Stimulated activated CD4-positive, alpha-beta T cell treated with anti-CD3 and anti-CD28 coated beads, Interleukin-2, amount 100 ng/mL, for 24 hours (primary cell): ENCODE results near the gene DBNDD1.
"Not testable (repeated sequence)": the region's sequence is repeated elsewhere in the genome, so short reads cannot be mapped to it uniquely, and the experiment has no call there.

Experiments
- DNase-seq, 2 donors: peaks; one replicate each; pipeline ENCODE4 v3.0.0-alpha.2; 2020

The DBNDD1 gene

GRCh38 chr16:90010676-90011507, 8.4 kb downstream of the DBNDD1 start:
- no peak for DNase-seq

DNA sequence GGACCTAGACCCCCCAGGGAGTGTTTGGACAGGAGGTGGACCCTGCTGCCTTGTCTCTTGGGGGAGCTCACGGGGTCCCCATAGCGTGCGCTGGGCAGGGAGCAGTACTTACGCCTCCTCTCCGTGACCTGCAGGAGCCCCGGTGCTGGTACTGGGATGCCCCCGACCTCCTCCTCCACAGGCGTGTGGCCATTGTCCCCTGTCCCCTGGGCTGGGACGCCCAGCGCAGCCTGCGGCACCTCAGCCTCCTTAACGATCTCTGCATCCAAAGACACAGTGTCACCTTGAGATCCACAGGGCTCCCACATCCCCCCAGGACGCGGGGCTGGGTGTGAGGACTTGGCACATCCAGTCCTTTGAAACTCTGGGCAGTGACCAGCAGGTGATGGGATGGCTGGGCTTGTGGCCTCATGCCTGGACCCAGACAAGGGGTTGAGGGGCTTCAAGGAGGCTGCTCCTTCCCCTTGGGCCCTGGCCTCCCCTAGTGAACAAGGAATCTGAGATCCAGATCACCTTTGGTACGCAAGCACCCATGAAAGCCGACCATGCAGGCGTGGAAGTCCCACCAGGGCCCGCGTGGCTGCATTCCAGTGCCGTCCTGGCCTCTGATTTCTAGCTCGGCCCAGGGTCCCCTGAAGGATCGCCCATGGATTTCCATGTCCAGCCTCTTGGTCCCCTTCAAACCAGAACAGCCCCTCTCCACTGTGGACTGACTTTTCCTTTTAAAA, 9.9 kb downstream of the DBNDD1 start:
- no peak for DNase-seq

- DNase-seq, result peak; percentile 64 to 65
Measured at GRCh38 chr16:90008708-90009145, 10.5 kb downstream of the DBNDD1 start.

DNA sequence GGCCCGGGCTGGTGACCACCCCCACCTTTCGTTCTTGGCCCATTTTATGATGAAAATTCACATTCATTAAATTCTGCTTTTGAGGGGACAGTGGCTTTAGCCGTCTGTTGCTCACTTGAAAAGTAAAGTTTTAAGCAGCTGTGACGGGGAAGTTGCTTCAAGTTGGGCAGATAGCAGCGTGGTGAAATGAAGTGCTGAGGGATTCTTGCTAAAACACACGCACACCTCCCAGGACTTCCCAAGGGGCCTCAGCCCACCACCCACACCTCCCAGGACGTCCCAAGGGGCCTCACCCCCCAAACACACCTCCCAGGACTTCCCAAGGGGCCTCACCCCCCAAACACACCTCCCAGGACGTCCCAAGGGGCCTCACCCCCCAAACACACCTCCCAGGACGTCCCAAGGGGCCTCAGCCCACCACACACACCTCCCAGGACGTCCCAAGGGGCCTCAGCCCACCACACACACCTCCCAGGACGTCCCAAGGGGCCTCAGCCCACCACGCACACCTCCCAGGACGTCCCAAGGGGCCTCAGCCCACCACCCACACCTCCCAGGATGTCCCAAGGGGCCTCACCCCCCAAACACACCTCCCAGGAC, 11.5 kb downstream of the DBNDD1 start:
- not testable (repeated sequence) for DNase-seq

DNA sequence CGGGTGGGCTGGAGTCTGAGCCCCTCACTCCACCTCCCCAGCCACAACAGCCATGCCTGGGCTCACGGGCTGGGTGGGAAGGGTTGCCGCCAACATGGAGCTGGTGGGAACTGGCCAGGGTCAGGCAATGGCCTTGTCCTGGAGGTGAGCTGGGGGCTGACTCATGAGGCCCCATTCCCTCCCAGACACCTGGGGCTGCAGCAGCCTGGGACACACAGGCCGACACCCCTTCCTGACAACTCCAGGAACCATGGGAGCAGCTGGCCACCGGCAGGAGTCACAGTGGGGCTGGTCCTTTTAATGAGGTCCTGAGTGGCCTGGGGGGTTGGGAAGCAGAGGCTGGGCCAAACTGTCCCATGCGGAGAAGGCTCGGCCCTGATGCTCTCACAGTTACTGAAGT, 12.2 kb downstream of the DBNDD1 start:
- no peak for DNase-seq

- no peak for DNase-seq
Measured at GRCh38 chr16:90005956-90006663, 13.1 kb downstream of the DBNDD1 start.

GRCh38 chr16:90004577-90004976, 14.7 kb downstream of the DBNDD1 start:
- no peak for DNase-seq

DNA sequence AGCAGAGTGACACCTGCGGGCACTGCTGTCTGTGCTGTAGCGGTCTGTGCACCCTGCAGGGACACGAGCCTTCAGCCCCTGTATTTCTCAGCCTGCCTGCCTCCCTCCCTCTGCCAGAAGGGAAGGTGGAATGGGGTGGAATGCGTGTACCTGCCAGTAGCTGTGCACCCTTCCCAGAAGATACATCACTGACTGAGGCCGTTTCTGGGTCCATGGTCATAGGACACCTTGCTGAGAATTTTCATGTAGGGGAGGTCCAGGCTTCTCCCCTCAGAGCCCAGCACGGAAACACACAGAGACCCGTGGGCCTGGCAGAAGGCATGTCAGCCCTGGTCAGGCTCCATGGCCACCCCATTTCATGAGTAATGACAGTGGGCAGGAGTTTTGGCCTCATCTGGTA, 16.5 kb downstream of the DBNDD1 start:
- no peak for DNase-seq

GRCh38 chr16:90001761-90002503, 17.3 kb downstream of the DBNDD1 start:
- no peak for DNase-seq

DNA sequence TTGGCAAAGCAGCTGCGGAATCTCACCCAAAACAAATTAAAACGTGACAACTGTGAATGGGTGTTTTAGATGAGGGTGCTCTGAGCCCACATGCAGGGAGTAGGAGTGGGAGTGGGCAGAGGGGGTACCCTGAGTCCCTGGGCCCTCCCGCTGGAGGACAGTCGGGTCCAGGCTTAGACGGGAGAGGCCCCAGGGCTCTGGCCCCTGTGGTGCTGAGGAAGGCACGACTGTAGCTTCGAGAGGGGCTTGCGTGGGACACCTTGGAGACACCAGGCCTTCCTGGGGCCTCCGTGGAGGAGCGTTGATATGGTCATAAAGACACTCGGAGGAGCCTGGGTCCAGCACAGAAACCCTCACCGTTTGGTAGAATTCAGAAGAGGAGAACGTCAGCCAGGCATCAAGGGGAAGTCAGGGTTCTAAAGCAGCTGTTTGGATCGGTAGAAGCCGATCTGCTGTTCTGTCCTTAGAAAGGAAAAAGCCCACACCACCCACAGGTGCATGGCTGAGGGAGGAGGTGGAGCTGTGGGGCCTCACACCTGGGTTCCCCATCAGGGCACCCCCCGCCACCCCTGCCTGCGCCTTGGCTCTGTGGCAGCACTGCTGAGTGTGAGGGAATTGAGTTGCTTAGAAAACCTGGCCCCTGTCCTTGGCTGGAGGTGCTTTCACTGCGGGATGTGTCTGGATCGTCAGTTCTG, 18.4 kb downstream of the DBNDD1 start:
- no peak for DNase-seq

DNA sequence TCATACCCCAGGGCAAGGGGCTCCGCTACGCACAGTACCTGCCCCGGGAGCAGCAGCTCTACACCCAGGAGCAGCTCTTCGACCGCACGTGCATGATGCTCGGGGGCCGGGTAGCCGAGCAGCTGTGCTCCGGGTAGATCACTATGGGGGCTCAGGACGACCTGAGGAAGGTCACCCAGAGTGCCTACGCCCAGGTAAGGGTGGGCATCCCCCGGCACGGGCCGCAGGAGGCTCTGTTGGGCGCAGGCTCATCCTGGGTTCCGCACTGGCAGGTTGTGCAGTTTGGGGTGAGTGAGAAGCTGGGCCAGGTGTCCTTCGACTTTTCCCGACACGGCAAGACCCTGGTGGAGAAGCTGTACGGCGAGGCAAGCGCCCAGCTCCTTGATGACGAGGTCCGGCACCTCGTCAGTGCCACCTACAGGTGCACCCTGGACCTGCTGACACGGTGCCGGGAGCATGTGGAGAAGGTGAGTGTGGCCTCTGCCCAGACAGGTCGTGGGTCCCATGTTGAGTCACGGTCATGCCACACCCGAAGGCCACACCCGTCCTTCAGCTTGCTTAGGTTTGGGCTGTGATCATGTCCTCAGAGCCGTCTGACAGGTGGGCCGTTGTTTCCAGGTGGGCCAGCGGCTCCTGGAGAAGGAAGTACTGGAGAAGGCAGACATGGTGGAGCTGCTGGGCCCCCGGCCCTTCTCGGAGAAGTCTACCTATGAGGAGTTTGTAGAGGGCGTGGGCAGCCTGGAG, 19.3 kb downstream of the DBNDD1 start:
- DNase-seq, result no peak

DNA sequence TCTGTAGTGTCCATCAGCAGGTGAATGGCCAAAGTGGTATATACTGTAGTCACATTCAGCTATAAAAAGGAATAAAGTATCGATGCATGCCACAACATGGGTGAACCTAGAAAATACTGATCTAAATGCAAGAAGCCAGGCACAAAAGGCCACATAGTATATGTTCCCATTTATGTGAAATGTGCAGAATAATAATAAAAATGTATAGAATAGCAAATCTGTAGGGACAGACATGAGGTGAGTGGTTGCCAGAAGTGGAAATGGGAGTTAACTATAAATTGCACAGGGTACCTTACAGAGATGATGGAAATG, 23.1 kb downstream of the DBNDD1 start:
- DNase-seq, result no peak

GRCh38 chr16:89995475-89996177, 23.6 kb downstream of the DBNDD1 start:
- peak; percentile 57 to 65 for DNase-seq

- DNase-seq, result peak; percentile 59 to 64
Measured at GRCh38 chr16:89994721-89995474, 24.4 kb downstream of the DBNDD1 start.

DNA sequence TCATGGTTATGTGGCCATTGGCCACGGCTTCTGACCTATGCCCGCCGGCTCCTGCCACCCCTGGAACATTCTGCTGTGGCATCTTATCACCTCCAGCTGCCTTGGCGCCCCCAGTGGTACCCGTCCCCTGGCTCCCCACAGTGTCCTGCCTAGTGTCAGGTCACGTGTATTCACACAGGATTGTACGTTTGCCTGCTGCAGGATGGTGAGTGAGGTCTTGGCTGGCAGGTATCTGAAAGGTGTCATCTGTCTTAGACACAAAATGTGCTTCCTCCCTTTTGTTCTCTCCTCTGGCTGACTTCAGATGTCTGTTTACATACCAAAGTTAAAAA, 24.9 kb downstream of the DBNDD1 start:
- DNase-seq, result no peak

GRCh38 chr16:89993971-89994370, 25.3 kb downstream of the DBNDD1 start:
- no peak for DNase-seq

GRCh38 chr16:89993377-89993776, 25.9 kb downstream of the DBNDD1 start:
- DNase-seq, result no peak

GRCh38 chr16:89990799-89991198, 28.5 kb downstream of the DBNDD1 start:
- DNase-seq, result no peak

DNA sequence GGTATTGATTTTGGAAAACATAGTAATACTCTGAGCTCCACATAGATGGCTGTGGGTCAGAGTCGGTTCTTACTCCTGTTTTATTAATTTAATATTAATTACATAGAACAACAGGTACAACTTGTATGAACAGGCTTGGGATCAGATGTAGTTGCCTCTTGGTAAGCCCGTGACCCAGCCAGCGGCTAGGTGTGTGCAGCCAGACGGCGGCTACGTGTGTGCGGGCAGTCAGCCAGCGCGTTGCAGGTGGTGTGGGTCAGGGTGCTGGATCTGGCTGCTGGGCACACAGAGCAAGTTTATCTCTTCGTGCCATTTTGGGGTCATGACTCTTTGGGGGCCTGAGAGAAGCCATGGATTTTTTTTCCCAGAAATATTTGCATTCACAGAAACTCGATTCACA, 30.3 kb downstream of the DBNDD1 start:
- DNase-seq, result no peak

DNA sequence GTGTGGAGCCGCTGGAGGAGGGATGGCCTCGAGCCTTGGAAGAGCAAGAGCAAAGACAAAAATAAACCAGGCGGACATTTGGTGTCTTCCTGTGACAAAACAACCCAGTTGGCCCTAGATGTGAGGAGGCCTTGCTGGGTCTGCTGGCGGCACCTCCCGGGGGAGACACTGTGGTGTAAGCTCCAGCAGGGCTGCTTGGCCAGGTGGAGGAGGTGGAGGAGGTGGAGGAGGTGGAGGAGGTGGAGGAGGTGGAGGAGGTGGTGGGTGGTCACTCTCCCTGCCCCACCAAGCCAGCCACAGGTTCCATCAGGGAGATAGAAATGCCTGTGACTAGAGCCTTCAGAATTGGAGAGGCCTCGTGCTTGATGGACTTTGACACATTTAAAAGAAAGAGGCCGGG, 32.1 kb downstream of the DBNDD1 start:
- DNase-seq, result no peak
